ENCODE results near the gene ANKS1B.
"Not testable (repeated sequence)": the region's sequence is repeated elsewhere in the genome, so short reads cannot be mapped to it uniquely, and the experiment has no call there.

The ANKS1B gene

GRCh38 chr12:99339663-99340062 is 645.1 kb downstream of the ANKS1B start:
- DNase-seq = no peak

- DNase-seq = no peak
Observed at GRCh38 chr12:99334285-99335056, 650.3 kb downstream of the ANKS1B start.

- DNase-seq = no peak
Observed at GRCh38 chr12:99332936-99333591, 651.7 kb downstream of the ANKS1B start.

- DNase-seq = no peak
Observed at GRCh38 chr12:99330216-99330615, 654.5 kb downstream of the ANKS1B start.

- DNase-seq = not testable (repeated sequence)
Observed at GRCh38 chr12:99321210-99321609, 663.5 kb downstream of the ANKS1B start.

- no peak for DNase-seq
Observed at GRCh38 chr12:99311373-99311772, 673.4 kb downstream of the ANKS1B start.

- DNase-seq = no peak
Observed at GRCh38 chr12:99309812-99310211, 674.9 kb downstream of the ANKS1B start.

- no peak for DNase-seq
Observed at GRCh38 chr12:99302874-99303273, 681.9 kb downstream of the ANKS1B start.

GRCh38 chr12:99287136-99287535 is 697.6 kb downstream of the ANKS1B start:
- no peak for DNase-seq

GRCh38 chr12:99284161-99284560 is 700.6 kb downstream of the ANKS1B start:
- no peak for DNase-seq

GRCh38 chr12:99282624-99283023 is 702.1 kb downstream of the ANKS1B start:
- no peak for DNase-seq

- DNase-seq = no peak
Observed at GRCh38 chr12:99282086-99282485, 702.6 kb downstream of the ANKS1B start.

- DNase-seq = no peak
Observed at GRCh38 chr12:99281277-99281676, 703.5 kb downstream of the ANKS1B start.

GRCh38 chr12:99278899-99279298 is 705.8 kb downstream of the ANKS1B start:
- DNase-seq = no peak

- no peak for DNase-seq
Observed at GRCh38 chr12:99277591-99278379, 707.0 kb downstream of the ANKS1B start.

- DNase-seq = no peak
Observed at GRCh38 chr12:99271071-99271470, 713.7 kb downstream of the ANKS1B start.

- no peak for DNase-seq
Observed at GRCh38 chr12:99267038-99267437, 717.7 kb downstream of the ANKS1B start.

- DNase-seq = no peak
Observed at GRCh38 chr12:99265648-99266047, 719.1 kb downstream of the ANKS1B start.

- DNase-seq = no peak
Observed at GRCh38 chr12:99261256-99261655, 723.5 kb downstream of the ANKS1B start.

- no peak for DNase-seq
Observed at GRCh38 chr12:99260456-99260996, 724.2 kb downstream of the ANKS1B start.

- no peak for DNase-seq
Observed at GRCh38 chr12:99259040-99259934, 725.4 kb downstream of the ANKS1B start.

GRCh38 chr12:99257672-99258071 is 727.1 kb downstream of the ANKS1B start:
- no peak for DNase-seq
